Measurements from ENCODE around the gene PKN2.
"Not testable (repeated sequence)": the region's sequence is repeated elsewhere in the genome, so short reads cannot be mapped to it uniquely, and the experiment has no call there.

PKN2 gene

DNA sequence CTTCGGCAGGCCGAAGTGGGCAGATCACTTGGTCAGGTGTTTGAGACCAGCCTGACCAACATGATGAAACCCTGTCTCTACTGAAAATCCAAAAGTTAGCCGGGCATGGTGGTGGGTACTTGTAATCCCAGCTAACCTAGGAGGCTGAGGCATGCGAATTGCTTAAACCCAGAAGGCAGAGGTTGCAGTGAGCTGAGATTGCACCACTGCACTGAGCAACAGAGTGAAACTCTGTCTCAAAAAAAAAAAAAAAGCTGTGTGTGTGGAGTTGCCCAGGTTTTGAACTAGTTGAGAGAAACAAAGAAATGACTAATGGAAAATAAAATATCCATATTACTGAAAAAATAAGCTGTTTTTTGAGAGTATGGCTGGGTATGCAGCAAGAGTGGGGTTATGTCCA is 107.1 kb downstream of the PKN2 start:
- DNase-seq (ENCODE audit: low read depth in 3 of 3): no peak

DNA sequence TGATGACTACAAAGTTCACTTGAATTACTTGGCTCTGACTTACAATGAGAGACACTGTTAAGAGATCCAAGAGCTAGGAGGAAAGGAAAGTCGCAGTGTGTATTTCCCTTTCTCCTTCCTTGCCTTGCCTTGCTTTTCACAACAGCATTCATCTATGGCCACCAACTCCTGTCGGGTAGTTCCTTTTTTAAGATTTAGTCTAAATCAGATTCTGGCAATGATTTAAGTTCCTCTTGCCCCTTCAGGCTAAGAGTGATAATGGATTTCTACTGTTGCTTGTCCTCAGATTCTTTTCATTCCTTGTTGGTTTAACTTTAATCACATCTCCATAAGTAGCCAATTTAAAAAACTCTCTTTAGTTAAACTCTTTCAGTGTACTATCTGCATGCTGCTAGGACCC is 115.4 kb downstream of the PKN2 start:
- DNase-seq (ENCODE audit: low read depth in 3 of 3): no peak

DNA sequence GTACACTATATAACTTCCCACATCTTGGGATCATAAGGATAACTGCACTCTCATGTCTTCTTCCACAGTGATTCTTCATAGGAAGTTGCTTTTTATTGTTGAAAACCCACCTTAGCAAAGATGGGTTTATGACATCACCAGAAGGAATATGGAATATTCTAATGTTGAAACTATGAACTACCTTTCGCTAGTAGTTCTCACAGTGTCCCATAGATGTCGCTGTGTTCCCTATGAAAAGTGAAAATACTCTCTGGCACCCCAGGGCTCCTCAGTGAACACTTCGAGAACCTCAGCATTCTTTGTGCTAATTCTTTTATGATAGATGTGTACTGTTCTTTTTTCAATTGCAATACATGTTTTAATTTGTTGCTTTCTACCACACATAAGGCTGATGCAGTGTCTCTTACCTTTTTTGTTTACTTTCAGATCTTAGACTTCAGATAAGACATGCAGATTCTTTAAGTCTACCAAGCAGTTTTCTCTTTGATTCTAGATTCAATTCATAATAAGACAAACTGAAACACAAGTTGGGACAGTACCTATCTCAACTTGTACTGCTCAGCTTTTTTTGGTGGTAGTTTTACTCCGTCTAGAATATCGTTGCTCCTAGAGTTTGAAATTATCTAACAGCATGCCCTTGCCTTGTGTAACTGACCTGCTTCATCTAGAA is 116.4 kb downstream of the PKN2 start:
- peak; percentile 2 to 21 (median 13) for DNase-seq (ENCODE audit: low read depth in 3 of 3)

DNA sequence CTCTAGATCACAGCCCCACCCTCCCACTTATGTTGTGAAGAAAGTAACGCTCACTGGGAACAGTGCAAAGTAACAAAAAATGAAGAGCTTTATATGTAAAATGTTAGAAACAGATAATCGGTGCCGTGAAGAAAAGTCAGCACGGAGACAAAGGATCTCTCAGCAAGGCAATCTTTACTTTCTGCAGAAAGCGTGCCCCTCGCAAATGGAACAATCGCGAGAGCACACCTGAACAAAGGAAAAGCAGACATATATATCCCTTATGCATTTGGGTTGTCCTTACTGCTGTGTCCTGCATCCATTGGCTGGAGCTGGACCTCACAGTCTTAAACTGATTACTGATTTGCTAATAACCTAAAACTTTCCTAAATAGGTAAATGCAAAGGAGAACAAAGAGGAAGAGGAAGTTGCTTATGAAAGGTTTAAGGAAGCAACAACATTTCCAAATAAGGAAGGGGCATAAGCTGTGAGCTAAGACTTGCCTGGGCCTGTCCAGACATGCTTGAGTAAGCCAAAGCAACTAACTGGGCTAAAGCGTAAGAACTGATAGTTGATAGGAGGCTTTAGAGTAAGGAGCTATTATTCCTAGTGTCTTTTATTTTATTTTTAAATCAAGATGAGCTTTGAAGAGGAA is 117.6 kb downstream of the PKN2 start:
- DNase-seq (ENCODE audit: low read depth in 3 of 3): no peak

DNA sequence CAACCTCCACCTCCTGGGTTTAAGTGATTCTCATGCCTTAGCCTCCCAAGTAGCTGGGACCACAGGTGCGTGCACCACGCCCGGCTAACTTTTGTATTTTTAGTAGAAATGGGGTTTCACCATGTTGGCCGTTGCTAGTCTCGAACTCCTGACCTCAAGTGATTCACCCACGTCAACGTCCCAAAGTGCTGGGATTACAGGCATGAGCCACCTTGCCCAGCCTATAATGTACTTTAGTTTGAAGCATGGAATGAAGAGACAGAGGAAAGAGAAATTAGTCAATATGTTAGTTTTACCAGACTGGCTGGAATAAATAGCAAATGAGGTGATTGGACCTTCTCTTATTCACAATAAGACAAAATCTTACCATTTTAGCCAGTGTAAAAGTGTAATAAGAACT is 118.3 kb downstream of the PKN2 start:
- DNase-seq (ENCODE audit: low read depth in 3 of 3): no peak

DNA sequence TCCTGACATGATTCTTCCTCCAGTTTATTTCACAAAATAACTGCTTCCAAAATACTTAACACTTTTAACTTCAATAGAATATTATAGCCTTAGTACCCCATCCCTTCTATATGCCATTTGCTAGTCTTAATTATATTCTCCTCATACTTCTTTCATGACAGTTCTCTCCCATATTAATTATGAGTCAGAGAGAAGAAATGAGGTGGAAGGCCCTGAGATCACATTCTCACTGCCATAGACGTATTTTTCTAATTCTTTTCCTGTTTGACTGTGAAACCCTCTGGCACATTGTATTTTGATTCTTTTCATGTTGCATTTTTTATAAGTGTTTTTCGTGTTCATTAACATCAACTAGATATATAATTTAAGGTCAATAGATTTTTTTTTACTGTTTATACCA is 118.9 kb downstream of the PKN2 start:
- no peak for DNase-seq (ENCODE audit: low read depth in 3 of 3)

DNA sequence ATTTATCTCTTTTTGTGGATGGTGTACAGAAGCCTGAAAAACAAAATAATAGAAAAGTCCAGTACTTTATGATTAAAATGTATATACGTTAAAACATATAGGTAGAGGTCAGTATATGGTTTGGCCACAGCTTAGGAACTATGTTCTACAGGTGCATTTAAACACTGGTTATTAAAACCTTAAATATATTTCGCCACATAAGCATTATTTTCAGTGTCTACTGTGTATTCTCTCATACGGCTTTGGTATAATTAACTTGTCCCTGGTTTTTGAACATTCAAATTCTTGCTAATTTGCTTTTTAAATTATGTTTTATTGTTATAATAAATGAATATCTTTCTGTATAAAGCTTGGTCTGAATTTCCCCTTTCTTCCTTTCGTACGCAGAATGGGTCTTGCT is 119.4 kb downstream of the PKN2 start:
- DNase-seq (ENCODE audit: low read depth in 3 of 3): no peak

DNA sequence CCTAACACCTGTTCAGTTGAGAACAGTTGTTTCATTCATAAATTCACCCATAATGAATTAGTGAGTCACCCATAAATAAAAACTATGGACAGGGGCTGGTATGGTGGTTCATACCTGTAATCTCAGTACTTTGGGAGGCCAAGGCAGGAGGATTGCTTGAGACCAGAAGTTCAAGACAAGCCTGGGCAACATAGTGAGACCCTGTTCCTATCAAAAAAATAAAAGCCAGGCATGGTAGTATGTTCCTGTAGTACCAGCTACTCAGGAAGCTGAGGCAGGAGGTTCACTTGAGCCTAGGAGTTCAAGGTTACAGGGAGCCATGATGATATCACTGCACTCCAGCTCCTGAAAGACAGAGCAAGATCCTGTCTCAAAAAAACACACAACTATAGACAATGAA is 128.3 kb downstream of the PKN2 start:
- no peak for DNase-seq (ENCODE audit: low read depth in 3 of 3)

DNA sequence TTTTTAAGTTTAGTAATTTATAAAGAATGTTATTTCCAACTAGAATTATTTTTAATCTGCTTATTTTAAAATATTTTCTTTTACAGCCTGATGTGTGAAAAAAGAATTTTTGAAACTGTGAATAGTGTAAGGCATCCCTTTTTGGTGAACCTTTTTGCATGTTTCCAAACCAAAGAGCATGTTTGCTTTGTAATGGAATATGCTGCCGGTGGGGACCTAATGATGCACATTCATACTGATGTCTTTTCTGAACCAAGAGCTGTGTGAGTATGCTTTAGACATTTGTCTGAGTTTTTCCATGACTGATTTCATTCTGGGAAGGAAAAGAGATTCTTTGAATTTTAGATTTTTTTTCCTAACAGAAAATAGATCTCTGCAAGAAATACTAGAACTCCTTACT is 129.4 kb downstream of the PKN2 start:
- DNase-seq (ENCODE audit: low read depth in 3 of 3): no peak

DNA sequence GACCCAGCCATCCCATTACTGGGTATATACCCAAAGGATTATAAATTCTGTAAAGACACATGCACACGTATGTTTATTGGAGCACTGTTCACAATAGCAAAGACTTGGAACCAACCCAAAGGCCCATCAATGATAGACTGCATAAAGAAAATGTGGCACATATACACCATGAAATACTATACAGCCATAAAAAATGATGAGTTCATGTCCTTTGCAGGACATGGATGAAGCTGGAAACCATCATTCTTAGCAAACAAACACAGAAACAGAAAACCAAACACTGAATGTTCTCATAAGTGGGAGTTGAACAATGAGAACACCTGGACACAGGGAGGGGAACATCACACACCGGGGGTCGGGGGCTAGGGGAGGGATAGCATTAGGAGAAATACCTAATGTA is 135.6 kb downstream of the PKN2 start:
- not testable (repeated sequence) for DNase-seq (ENCODE audit: low read depth in 3 of 3)

DNA sequence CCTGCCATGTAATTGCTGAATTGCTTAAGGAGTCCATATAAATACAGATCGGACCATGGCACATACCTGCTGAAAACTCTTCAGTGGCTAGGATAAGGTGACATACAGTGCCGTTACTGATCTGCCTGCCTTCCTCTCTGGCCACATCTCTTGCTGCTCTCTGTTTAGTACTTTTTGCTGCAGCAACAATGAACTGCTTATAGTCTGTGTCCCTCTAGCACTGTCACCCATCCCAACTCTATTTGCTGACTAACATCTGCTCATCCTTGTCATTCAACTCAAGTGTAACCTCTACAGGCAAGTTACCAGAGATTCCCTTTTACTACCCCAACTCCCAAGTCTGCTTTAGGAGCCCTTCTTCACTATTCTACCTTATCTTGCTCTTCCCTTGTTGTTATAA is 141.6 kb downstream of the PKN2 start:
- DNase-seq (ENCODE audit: low read depth in 3 of 3): no peak

DNA sequence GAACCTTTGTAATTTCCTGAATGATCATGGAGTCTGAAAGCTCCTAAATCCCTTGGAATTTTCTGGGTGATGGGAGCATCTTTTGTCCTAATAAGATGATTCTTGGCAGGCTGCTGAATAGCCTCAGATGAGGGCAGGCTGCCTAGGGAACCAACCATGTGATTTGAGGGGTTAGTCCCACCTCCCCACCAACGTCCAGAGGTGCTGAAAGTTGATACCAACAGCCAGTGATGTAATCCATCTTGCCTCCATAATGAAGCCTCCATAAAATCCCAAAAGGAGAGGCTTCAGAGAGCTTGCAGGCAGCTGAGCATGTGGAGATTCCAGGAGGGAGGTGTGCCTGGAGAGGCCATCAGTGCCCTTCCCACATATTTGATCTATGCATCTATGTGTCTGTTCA is 163.6 kb downstream of the PKN2 start:
- DNase-seq (ENCODE audit: low read depth in 3 of 3): no peak

DNA sequence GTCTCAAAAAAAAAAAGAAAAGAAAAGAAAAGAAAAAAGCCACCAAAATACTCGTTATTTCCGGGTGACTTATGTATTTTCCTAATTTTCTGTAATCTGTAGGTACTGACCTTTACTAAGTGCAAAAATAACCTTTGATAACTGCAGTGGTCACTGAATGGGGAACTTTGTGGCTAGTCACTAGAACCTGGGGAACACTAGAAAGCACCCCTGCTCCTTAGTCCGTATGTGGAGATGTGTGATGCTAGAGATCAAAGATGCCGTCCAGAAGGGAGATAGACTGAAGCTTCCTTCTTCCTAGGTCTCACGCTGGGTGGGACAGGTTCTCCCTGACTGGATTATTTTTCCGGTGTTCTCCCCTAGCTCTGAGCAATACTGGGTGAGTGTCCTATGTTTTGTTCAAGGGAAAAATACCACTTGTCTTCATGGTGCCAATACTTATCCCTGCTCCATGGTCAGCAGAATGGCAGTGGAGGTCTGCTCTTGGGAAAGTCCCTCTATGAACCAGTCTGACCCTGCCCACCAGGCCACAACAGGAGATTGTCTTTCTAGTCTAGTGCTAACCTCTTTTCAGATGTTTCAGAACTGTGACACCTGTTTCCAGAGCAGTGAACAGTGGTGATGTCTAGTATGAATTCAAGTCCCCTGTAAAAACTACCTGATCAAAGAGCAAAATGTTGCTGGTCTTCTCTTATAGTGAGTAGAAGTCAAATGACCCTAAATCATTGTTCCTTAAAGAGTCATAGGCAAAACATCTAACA is 167.4 kb downstream of the PKN2 start:
- DNase-seq (ENCODE audit: low read depth in 3 of 3): no peak

DNA sequence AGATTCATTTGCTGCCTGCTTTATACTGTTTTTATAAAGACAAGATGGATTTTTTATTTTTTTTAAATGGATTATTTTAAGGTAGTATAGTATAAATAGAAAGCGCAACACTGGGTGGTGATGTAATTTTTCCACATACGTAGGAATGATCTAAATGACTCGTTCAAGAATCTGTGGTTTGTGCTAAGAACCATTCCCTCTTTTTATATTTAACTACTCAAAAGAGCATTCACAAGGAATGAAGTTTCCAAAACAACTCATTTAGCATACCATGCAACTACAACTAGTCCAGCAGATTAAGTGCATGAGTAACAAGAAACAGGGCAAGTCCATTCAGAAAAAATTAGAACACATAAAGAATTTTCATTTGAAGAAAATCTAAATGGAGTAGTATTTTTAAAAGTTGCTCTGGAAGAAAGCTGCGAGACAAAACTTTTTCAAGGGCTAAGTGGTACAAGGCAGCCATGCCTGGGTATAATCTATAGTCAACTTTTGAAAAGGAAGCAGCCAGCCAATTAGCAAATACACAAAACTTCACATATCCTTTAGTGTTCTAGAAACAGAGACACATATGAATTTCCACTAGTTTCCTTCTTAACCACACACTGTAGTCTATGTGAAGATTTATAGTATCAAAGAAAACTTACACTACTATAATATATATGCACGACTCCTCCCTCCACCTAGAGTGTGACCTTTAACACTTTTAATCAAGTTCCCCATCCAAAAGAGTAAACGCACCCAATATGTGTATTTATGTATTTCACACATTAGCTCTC is 183.9 kb downstream of the PKN2 start:
- no peak for DNase-seq (ENCODE audit: low read depth in 3 of 3)

DNA sequence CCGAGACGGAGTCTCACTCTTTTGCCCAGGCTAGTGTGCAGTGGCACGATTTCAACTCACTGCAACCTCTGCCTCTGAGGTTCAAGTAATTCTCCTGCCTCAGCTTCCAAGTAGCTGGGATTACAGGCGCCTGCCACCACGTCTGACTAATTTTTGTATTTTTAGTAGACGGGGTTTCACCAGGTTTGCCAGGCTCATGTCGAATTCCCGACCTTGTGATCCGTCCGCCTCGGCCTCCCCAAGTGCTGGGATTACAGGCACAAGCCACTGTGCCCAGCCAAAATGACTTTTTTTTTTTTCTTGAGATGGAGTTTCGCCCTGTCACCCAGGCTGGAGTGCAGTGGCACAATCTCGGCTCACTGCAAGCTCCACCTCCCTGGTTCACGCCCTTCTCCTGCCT is 185.6 kb downstream of the PKN2 start:
- not testable (repeated sequence) for DNase-seq (ENCODE audit: low read depth in 3 of 3)

DNA sequence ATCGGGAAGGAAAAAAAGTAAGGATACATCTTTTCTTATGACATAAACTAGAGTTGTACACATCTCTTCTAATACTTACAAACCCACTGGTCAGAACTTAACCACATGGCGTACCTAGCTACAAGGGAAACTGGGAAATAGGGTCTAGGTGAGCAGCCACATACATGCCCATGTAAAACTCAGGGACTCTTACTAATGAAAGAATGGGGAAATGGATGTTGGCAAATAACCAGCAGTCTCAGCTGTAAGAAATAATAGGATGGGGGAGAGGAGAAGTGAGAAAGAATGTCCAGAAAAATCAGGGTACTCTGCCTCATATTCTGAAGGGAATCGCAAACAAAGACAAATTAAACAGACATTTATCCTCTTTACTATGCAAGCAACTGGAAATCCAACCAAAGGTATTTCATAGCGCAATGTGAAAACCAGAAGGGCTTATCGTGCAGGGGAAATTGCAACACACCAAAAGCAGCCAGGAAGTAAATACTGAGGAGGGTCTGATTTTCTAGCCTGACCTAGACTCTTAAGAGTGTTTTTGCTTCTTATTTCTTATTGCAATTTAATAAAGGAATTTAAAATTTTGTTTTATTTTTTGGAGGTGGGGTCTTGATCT is 189.8 kb downstream of the PKN2 start:
- DNase-seq (ENCODE audit: low read depth in 3 of 3): no peak

DNA sequence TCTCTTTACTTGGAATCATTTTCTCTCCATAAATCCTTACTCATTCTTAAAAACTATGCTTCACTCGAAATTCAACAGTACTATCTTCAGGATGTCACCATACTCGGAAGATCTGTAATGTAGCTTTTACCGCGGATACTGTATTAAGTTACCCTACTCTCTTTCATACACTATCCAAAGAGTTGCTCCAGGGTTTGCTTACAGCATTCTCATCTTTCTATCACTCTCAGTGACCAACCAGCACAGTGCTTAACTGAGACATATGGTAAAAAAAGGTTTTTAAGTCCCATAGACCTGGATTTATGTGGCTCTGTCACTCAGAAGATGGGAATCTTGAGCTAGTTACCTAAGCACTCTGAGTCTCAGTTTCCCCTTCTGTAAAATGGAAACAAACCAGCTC is 191.5 kb downstream of the PKN2 start:
- DNase-seq (ENCODE audit: low read depth in 3 of 3): no peak

DNA sequence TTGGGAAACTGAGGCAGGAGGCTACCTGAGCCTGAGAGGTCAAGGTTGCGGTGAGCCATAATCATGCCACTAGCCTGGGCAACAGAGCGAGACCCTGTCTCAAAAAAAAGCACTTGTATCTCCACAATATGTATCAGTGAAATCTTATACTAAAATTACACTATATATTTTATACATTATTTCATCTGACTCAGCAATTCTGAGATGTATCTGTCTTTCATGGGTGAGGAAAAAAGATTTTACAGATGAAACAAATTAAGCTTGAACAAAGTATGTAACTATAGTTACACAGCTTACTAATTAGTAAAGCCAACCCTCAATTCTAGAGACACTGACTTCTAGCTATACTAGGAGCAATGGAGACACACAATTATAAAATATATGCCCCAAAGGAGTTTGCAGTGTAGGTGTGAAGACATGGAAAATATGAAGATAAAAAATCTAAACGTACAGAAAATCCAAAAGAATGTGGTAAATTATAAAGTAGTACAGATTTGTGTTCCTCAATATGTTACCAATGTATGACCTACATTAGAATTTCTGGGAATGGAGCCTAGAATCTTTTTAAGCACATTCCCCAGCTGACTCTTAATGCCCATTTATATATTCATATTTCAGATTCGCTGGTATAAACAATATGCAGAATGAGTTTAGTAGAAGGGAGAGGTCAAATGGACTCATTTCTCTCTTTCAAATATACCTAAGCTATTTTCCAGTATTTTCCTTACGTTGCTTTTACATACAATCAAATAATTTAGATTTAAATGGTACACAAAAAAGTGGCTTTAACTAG is 192.7 kb downstream of the PKN2 start:
- DNase-seq (ENCODE audit: low read depth in 3 of 3): no peak

DNA sequence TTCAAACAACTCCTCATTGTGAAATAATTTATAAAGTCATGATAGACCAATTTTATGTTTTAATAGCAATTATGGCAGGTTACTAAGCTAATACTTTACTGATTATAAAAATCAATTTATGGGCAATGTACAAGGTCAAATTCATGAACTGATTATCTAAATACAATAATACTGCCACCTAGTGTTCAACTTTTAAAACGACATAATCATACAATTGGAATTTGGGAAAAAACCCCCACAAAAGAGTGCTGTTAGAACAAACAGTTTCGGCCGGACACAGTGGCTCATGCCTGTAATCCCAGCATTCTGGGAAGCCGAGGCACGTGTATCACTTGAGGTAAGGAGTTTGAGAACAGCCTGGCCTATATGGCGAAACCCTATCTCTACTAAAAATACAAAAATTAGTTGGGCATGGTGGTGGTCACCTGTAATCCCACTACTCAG is 193.3 kb downstream of the PKN2 start:
- no peak for DNase-seq (ENCODE audit: low read depth in 3 of 3)

DNA sequence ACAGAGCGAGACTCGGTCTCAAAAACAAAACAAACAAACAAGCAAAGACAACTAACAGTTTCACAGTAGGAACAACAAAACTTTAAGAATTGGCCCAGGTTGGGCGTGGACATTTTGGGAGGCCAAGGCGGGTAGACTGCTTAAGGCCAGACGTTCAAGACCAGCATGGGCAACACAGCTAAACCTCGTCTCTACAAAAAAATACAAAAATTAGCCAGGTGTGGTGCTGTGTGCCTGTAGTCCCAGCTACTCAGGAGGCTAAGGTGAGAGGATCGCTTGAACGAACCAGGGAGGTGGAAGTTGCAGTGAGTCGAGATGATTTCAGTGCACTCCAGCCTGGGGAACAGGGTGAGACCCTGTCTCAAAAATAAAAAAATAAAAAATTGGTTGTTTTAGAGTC is 193.8 kb downstream of the PKN2 start:
- DNase-seq (ENCODE audit: low read depth in 3 of 3): no peak

DNA sequence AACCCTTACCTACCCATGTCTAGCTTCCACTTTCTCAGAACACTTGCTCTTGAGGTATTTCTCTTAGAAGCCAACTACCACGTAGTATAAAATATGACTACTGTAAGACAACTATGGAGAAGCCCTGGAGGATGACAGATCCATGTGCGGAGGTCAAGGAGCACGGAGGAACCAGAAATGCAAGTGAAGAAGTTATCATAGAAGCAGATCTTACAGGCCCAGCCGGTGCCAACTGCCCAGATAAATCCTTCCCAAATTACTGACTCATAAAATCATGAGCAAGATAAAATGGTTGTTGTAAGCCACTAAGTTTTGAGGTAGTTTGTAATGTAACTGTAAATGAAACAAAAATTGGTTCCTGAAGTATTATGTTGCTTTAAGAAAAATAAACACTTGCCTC is 194.7 kb downstream of the PKN2 start:
- DNase-seq (ENCODE audit: low read depth in 3 of 3): no peak

Measured in stimulated activated CD4-positive, alpha-beta T cell treated with anti-CD3 and anti-CD28 coated beads, TNF-alpha, amount 100 ng/mL, for 24 hours (primary cell).